Endothelial cell of umbilical vein (primary cell): ENCODE data around the gene LRRC47. TPM values are rescaled to one million over a fixed set of nuclear protein-coding genes. Genes with fewer than 3 reads are reported as not detected.

Experiments
- BruUV-seq: library from RNA; stranded (reverse); fragments of 400-500 nt; replicated peaks from 2 replicates; lab custom pipeline; 2021; lab: Mats Ljungman, UMichigan
- CTCF ChIA-PET: fragments of 300-600, 350-600 bp; sonication (Branson Sonifier 250); formaldehyde crosslinking; loops from one replicate; lab custom pipeline; 2021; ENCODE audit warnings: antibody characterized with exemption, inconsistent platforms; lab: Charles Lee
- POLR2A ChIA-PET: fragments of 300-600, 350-600 bp; sonication (Branson Sonifier 250); formaldehyde crosslinking; loops from one replicate; lab custom pipeline; 2021; ENCODE audit warnings: antibody characterized with exemption, inconsistent platforms; lab: Charles Lee
- DNase-seq: peaks from one replicate; pipeline ENCODE4 v3.0.0-alpha.2; 2011; ENCODE audit warnings: low read depth, low spot score
- FAIRE-seq: peaks from 2 replicates; lab custom pipeline; 2011; peaks lifted over from hg19 to GRCh38; lab: Jason Lieb, UNC
- H2AFZ ChIP-seq: 2 replicates; pipeline ENCODE4 v1.6.0; 2012; ENCODE audit warnings: low read depth, low read length, control low read depth, inconsistent platforms
- H3K27ac ChIP-seq: 2 replicates; pipeline ENCODE4 v1.5.1; 2011; ENCODE audit warnings: low read depth, mild to moderate bottlenecking, control low read depth, low read length, moderate library complexity; ENCODE audit not compliant: insufficient read depth
- H3K27me3 ChIP-seq, 2 experiments: 2 replicates each; pipeline versions ENCODE4 v1.6.0 to v1.6.1; 2011; ENCODE audit warnings: low read length in 2 of 2, mixed read lengths in 1 of 2; ENCODE audit not compliant: control insufficient read depth in 2 of 2, insufficient read depth in 2 of 2
- H3K36me3 ChIP-seq, 2 experiments: 2 replicates in 1 of 2; 3 replicates in 1 of 2; pipeline ENCODE4 v1.5.1; 2011; ENCODE audit warnings: low read length in 2 of 2, mild to moderate bottlenecking in 1 of 2, moderate library complexity in 1 of 2; ENCODE audit not compliant: control insufficient read depth in 2 of 2, insufficient read depth in 2 of 2; ENCODE audit errors: extremely low read depth in 1 of 2
- H3K4me1 ChIP-seq: 3 replicates; pipeline ENCODE4 v1.5.1; 2011; ENCODE audit warnings: mild to moderate bottlenecking, low read length; ENCODE audit not compliant: control insufficient read depth, insufficient read depth; ENCODE audit errors: extremely low read depth
- H3K4me2 ChIP-seq: 2 replicates; pipeline ENCODE4 v1.6.1; 2011; ENCODE audit warnings: low read length, control low read depth, mixed read lengths; ENCODE audit not compliant: insufficient read depth
- H3K4me3 ChIP-seq, 3 experiments: fragments of 200-600 bp in 1 of 3; sonication (generic), shearing (Covaris generic) in 1 of 3; replicated peaks in 1 of 3; 2 replicates each; pipeline ENCODE4 v1.5.1; 2011 to 2016; ENCODE audit warnings: control low read depth in 3 of 3, low read length in 3 of 3, mild to moderate bottlenecking in 2 of 3, inconsistent platforms in 1 of 3, low read depth in 1 of 3, moderate library complexity in 1 of 3; ENCODE audit not compliant: insufficient read depth in 1 of 3
- H3K79me2 ChIP-seq: 2 replicates; pipeline ENCODE4 v1.6.0; 2012; ENCODE audit warnings: low read length, inconsistent platforms; ENCODE audit not compliant: control insufficient read depth, insufficient read depth
- H3K9ac ChIP-seq: replicated peaks from 2 replicates; pipeline ENCODE3; 2011; ENCODE audit warnings: low read length, control low read depth; ENCODE audit not compliant: insufficient read depth; ENCODE audit errors: extremely low read depth
- H3K9me1 ChIP-seq: replicated peaks from 3 replicates; pipeline ENCODE4 v1.6.0; 2011; ENCODE audit warnings: mild to moderate bottlenecking, low read length; ENCODE audit not compliant: control insufficient read depth, insufficient read depth; ENCODE audit errors: extremely low read depth
- H3K9me3 ChIP-seq: replicated peaks from 2 replicates; pipeline ENCODE4 v1.5.1; 2012; ENCODE audit warnings: low read length, inconsistent platforms; ENCODE audit not compliant: control insufficient read depth, insufficient read depth
- H4K20me1 ChIP-seq: replicated peaks from 2 replicates; pipeline ENCODE3; 2011; ENCODE audit warnings: mild to moderate bottlenecking, low read length; ENCODE audit not compliant: control insufficient read depth, insufficient read depth; ENCODE audit errors: extremely low read depth
- CTCF ChIP-seq, 2 donors: IDR thresholded peaks; 1 replicate in 1 of 2; 2 replicates in 1 of 2; pipeline ENCODE4 v1.5.1; 2011; ENCODE audit warnings: low read length in 2 of 2, mild to moderate bottlenecking in 2 of 2, moderate library complexity in 2 of 2, control low read depth in 1 of 2, inconsistent platforms in 1 of 2, low read depth in 1 of 2; ENCODE audit not compliant: insufficient read depth in 1 of 2; ENCODE audit errors: extremely low read depth in 1 of 2
- EZH2 ChIP-seq: IDR thresholded peaks from 2 replicates; pipeline ENCODE4 v1.6.1; 2012; ENCODE audit warnings: borderline replicate concordance, low read depth, mild to moderate bottlenecking, moderate library complexity, low read length, inconsistent platforms; ENCODE audit not compliant: severe bottlenecking
- FOS ChIP-seq: IDR thresholded peaks from 2 replicates; pipeline ENCODE4 v1.6.1; 2011; ENCODE audit warnings: mild to moderate bottlenecking, low read length, moderate library complexity, borderline replicate concordance; ENCODE audit not compliant: insufficient read depth
- GATA2 ChIP-seq: IDR thresholded peaks from 2 replicates; pipeline ENCODE4 v1.7.0; 2011; ENCODE audit warnings: low read depth, mild to moderate bottlenecking, moderate library complexity, mixed read lengths, low read length; ENCODE audit not compliant: insufficient read length, insufficient read depth
- JUN ChIP-seq: IDR thresholded peaks from 2 replicates; pipeline ENCODE4 v1.6.1; 2011; ENCODE audit warnings: borderline replicate concordance, low read depth; ENCODE audit not compliant: insufficient read length, insufficient read depth
- MAX ChIP-seq: IDR thresholded peaks from 2 replicates; pipeline ENCODE4 v1.6.1; 2011; ENCODE audit not compliant: insufficient read depth, insufficient read length
- MYC ChIP-seq: IDR thresholded peaks from one replicate; pipeline ENCODE4 v1.6.1; 2011; ENCODE audit warnings: mild to moderate bottlenecking, low read depth, low read length
- POLR2A ChIP-seq: IDR thresholded peaks from 2 replicates; pipeline ENCODE4 v1.6.1; 2012; ENCODE audit warnings: low read depth, mild to moderate bottlenecking, control low read depth, low read length
- POLR2AphosphoS5 ChIP-seq: IDR thresholded peaks from 2 replicates; pipeline ENCODE4 v1.6.1; 2012; ENCODE audit warnings: low read depth, mild to moderate bottlenecking, control low read depth, low read length, moderate library complexity; ENCODE audit not compliant: insufficient read depth
- dilution Hi-C: fragments of 300-500 bp; cut with MboI; formaldehyde crosslinking; loops from one replicate; pipeline ENCODE4 v1.15.0; 2019; ENCODE audit warnings: low sequenced_read_pairs; ENCODE audit not compliant: extremely low pct_ligation_motif_present
- intact Hi-C: fragments of 100-400 bp; cut with micrococcal nuclease; formaldehyde crosslinking; loops from one replicate; pipeline ENCODE4 v1.10.0; 2022
- polyA plus RNA-seq, 4 experiments: library from polyadenylated mRNA; depleted of rRNA in 3 of 4; stranded (reverse) in 3 of 4; unstranded in 1 of 4; fragments of >200 nt; gene quantifications; 2 replicates each; pipeline versions ENCODE4 v1.2.1 to v1.2.3, GENCODE V29; 2011 to 2012; ENCODE audit warnings: missing spikeins in 1 of 4
- total RNA-seq: library from RNA; stranded (reverse); gene quantifications from 2 replicates; pipeline ENCODE4 v1.2.3, GENCODE V29; 2021

The LRRC47 gene
- total and polyA plus RNA-seq, 2 donors (not counting 3 experiments of a cell fraction or from before 2014, with no cell fraction given), result 23.7 to 42.5 TPM

DNA sequence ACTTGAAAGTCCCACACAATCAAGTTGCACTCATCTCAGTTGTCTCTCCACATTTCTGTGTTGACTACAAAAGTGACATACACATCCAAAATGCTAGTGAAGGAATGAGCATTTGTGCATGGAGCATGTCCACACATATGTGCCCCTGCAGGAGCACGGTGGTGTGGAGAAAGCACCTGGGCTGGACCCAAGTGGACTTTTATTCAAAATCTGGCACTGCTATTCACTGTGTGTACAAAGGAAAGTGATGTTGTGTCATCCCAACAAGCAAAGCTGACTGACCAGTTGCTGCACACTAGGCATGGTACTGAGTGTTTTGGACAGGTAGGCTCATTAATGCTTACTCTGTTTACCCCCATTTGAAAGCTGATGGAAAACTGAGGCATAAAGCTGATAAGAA, 41.4 kb upstream of the LRRC47 start:
- H3K9me3 ChIP-seq, result no peaks in the 10 kb centered on the region
- dilution Hi-C loops (no loop called here), intact Hi-C loops (no loop called here)
- no peak for DNase-seq
- H3K27ac ChIP-seq, result no peak overlapping the region
- POLR2A ChIA-PET, result no interaction called here
- no peak overlapping the region for H3K9ac ChIP-seq
- H3K9me1 ChIP-seq, result no peaks in the 10 kb centered on the region
- peaks cover 0 to 21% of the 10 kb centered on the region in 2 experiments for H3K36me3 ChIP-seq
- no peaks in the 10 kb centered on the region for H3K27me3 ChIP-seq
- H2AFZ ChIP-seq, result no peak overlapping the region
- no peak overlapping the region for H3K4me2 ChIP-seq
- no peaks in the 10 kb centered on the region for H3K79me2 ChIP-seq
- BruUV-seq, result no TSS peak
- no peak overlapping the region for H3K4me3 ChIP-seq
- TF ChIP-seq FOS (no peak), CTCF (IDR thresholded peaks at IDR 0.05; ENCODE audit: extremely low read depth in 1 of 2, insufficient read depth in 1 of 2, low read depth in 1 of 2, low read length in 2 of 2) (no peak), MAX (no peak), MYC (no peak), JUN (no peak), POLR2A (no peak), GATA2 (no peak), EZH2 (no peak), POLR2AphosphoS5 (no peak)
- no peak for FAIRE-seq
- no peaks in the 10 kb centered on the region for H4K20me1 ChIP-seq
- CTCF ChIA-PET, result no interaction called here
- no peaks in the 10 kb centered on the region for H3K4me1 ChIP-seq
